SK-N-SH (cell line): Measurements from ENCODE around the gene ASPG. TPM values are rescaled to one million over a fixed set of nuclear protein-coding genes. Genes with fewer than 3 reads are reported as not detected.

ENCODE experiments used
- CTCF ChIA-PET: fragments of 300-600, 350-600 bp; formaldehyde crosslinking; extraction: SDS; loops from one replicate; lab custom pipeline; 2021; lab: Yijun Ruan, JAX
- POLR2A ChIA-PET: fragments of 350-600 bp; sonication (Branson Sonifier 250); formaldehyde crosslinking; extraction: SDS; loops from one replicate; lab custom pipeline; 2020; ENCODE audit warnings: antibody characterized with exemption, inconsistent platforms; lab: Yijun Ruan, JAX
- DNase-seq: peaks from one replicate; pipeline ENCODE4 v3.0.0; 2012
- H2AFZ ChIP-seq: fragments of 200-600 bp; sonication (generic); 2 replicates; pipeline ENCODE4 v1.8.1; 2016; ENCODE audit warnings: antibody characterized with exemption, mild to moderate bottlenecking, low read depth
- H3F3A ChIP-seq: fragments of 200-600 bp; sonication (generic); replicated peaks from 2 replicates; pipeline ENCODE3; 2016; ENCODE audit warnings: antibody characterized with exemption, mild to moderate bottlenecking; ENCODE audit not compliant: insufficient read depth
- H3K27ac ChIP-seq, 2 experiments: fragments of 200-500 bp in 1 of 2; fragments of 200-600 bp in 1 of 2; sonication (Bioruptor generic) in 1 of 2; sonication (generic), shearing (Covaris generic) in 1 of 2; 2 replicates each; pipeline versions ENCODE4 v1.5.1 to v1.6.1; 2014 to 2016; ENCODE audit warnings: low read depth in 2 of 2, inconsistent platforms in 1 of 2, low read length in 1 of 2, mild to moderate bottlenecking in 1 of 2, mixed read lengths in 1 of 2
- H3K27me3 ChIP-seq: fragments of 200-600 bp; sonication (generic), shearing (Covaris generic); 2 replicates; pipeline ENCODE4 v1.6.1; 2016; ENCODE audit warnings: mixed run types; ENCODE audit not compliant: insufficient read depth
- H3K36me3 ChIP-seq, 2 experiments: fragments of 200-500 bp in 1 of 2; fragments of 200-600 bp in 1 of 2; sonication (Bioruptor generic) in 1 of 2; sonication (generic) in 1 of 2; replicated peaks in 1 of 2; 2 replicates each; pipeline versions ENCODE3 to v1.5.1; 2014 to 2016; ENCODE audit warnings: low read length in 1 of 2, mild to moderate bottlenecking in 1 of 2; ENCODE audit not compliant: insufficient read depth in 2 of 2, control insufficient read depth in 1 of 2
- H3K4me1 ChIP-seq, 2 experiments: fragments of 200-500 bp in 1 of 2; fragments of 200-600 bp in 1 of 2; sonication (Bioruptor generic) in 1 of 2; sonication (generic), shearing (Covaris generic) in 1 of 2; 2 replicates each; pipeline versions ENCODE4 v1.5.1 to v1.6.1; 2014 to 2016; ENCODE audit warnings: low read depth in 1 of 2, low read length in 1 of 2, mixed run types in 1 of 2; ENCODE audit not compliant: insufficient read depth in 2 of 2, control insufficient read depth in 1 of 2
- H3K4me2 ChIP-seq: fragments of 200-600 bp; sonication (generic), shearing (Covaris generic); 2 replicates; pipeline ENCODE4 v1.6.1; 2017; ENCODE audit warnings: mixed run types
- H3K4me3 ChIP-seq, 2 experiments: fragments of 200-500 bp in 1 of 2; fragments of 200-600 bp in 1 of 2; sonication (Bioruptor generic) in 1 of 2; sonication (generic), shearing (Covaris generic) in 1 of 2; 2 replicates each; pipeline versions ENCODE4 v1.5.1 to v1.8.1; 2014 to 2016; ENCODE audit warnings: low read depth in 2 of 2, inconsistent platforms in 1 of 2, low read length in 1 of 2, mild to moderate bottlenecking in 1 of 2, mixed read lengths in 1 of 2, moderate library complexity in 1 of 2
- H3K79me2 ChIP-seq: fragments of 200-600 bp; sonication (generic); 2 replicates; pipeline ENCODE4 v1.8.1; 2017; ENCODE audit warnings: mild to moderate bottlenecking; ENCODE audit not compliant: insufficient read depth
- H3K9ac ChIP-seq: fragments of 200-600 bp; sonication (generic); 2 replicates; pipeline ENCODE4 v1.6.1; 2017; ENCODE audit warnings: mixed run types
- H3K9me2 ChIP-seq: fragments of 200-600 bp; sonication (generic); 2 replicates; pipeline ENCODE4 v1.6.1; 2017; ENCODE audit warnings: mixed run types
- H3K9me3 ChIP-seq: fragments of 200-600 bp; sonication (generic); 2 replicates; pipeline ENCODE4 v1.6.1; 2017; ENCODE audit warnings: mixed run types, mild to moderate bottlenecking, moderate library complexity
- H4K20me1 ChIP-seq: fragments of 200-600 bp; sonication (generic); 2 replicates; pipeline ENCODE4 v1.6.1; 2017; ENCODE audit warnings: mild to moderate bottlenecking, mixed run types; ENCODE audit not compliant: insufficient read depth
- CHD2 ChIP-seq: fragments of 150-350 bp; IDR thresholded peaks from 2 replicates; pipeline ENCODE4 v1.6.1; 2018; ENCODE audit warnings: low read length; ENCODE audit not compliant: partially characterized antibody
- ELF1 ChIP-seq: IDR thresholded peaks from 2 replicates; pipeline ENCODE4 v1.4.0; 2012
- EZH2phosphoT487 ChIP-seq: fragments of 200-600 bp; sonication (generic); IDR thresholded peaks from 2 replicates; pipeline ENCODE4 v1.6.1; 2017; ENCODE audit warnings: low read depth, mixed run types, mild to moderate bottlenecking, antibody characterized with exemption, moderate library complexity, borderline replicate concordance
- FOSL2 ChIP-seq: IDR thresholded peaks from 2 replicates; pipeline ENCODE4 v1.4.0; 2012; ENCODE audit warnings: low read depth, mild to moderate bottlenecking, moderate library complexity, borderline replicate concordance
- GABPA ChIP-seq: IDR thresholded peaks from 2 replicates; pipeline ENCODE4 v1.4.0; 2012; ENCODE audit warnings: low read depth, mild to moderate bottlenecking
- GATA2 ChIP-seq: sonication (generic); formaldehyde crosslinking; IDR thresholded peaks from 2 replicates; pipeline ENCODE4 v1.5.0; 2020; ENCODE audit warnings: mild to moderate bottlenecking, missing genetic modification reagents
- MEF2A ChIP-seq: IDR thresholded peaks from 2 replicates; pipeline ENCODE4 v1.4.0; 2012; ENCODE audit warnings: low read depth, borderline replicate concordance
- NFIC ChIP-seq: IDR thresholded peaks from 2 replicates; pipeline ENCODE4 v1.4.0; 2012; ENCODE audit warnings: borderline replicate concordance
- POLR2AphosphoS5 ChIP-seq: IDR thresholded peaks from 2 replicates; pipeline ENCODE4 v1.6.1; 2012; ENCODE audit warnings: low read depth, low read length
- RCOR1 ChIP-seq: fragments of 150-350 bp; IDR thresholded peaks from 2 replicates; pipeline ENCODE4 v1.6.1; 2017; ENCODE audit warnings: antibody characterized with exemption, low read length
- SIN3A ChIP-seq: IDR thresholded peaks from 2 replicates; pipeline ENCODE4 v1.6.1; 2012; ENCODE audit warnings: low read depth, mild to moderate bottlenecking, low read length, moderate library complexity, borderline replicate concordance
- SMC3 ChIP-seq: IDR thresholded peaks from 2 replicates; pipeline ENCODE4 v1.6.1; 2012; ENCODE audit warnings: low read depth, low read length, improper control_type of control experiment
- TAF1 ChIP-seq: IDR thresholded peaks from 2 replicates; pipeline ENCODE4 v1.6.1; 2012; ENCODE audit warnings: low read depth, mild to moderate bottlenecking, low read length, moderate library complexity, borderline replicate concordance
- TEAD4 ChIP-seq: IDR thresholded peaks from 2 replicates; pipeline ENCODE4 v1.4.0; 2012; ENCODE audit warnings: mild to moderate bottlenecking, borderline replicate concordance; ENCODE audit not compliant: insufficient read depth
- YY1 ChIP-seq: IDR thresholded peaks from 2 replicates; pipeline ENCODE4 v1.4.0; 2012; ENCODE audit warnings: low read depth, mild to moderate bottlenecking
- WGBS: methylation state at CpG from one replicate; pipeline ENCODE4 v1.1.6; 2017; ENCODE audit warnings: low lambda C conversion rate; 5-methylcytosine and 5-hydroxymethylcytosine counted together
- polyA plus RNA-seq, 3 experiments: library from polyadenylated mRNA; depleted of rRNA; stranded (reverse); fragments of >200 nt; gene quantifications; 2 replicates each; pipeline ENCODE4 v1.2.3, GENCODE V29; 2012
- TF ChIP-seq, protein P1 (sequence below): IDR thresholded peaks from 2 replicates; pipeline ENCODE4 v1.6.1; 2012; ENCODE audit warnings: mild to moderate bottlenecking, low read depth, low read length, moderate library complexity
- TF ChIP-seq, protein P2 (sequence below): IDR thresholded peaks from 2 replicates; pipeline ENCODE4 v1.4.0; 2012; ENCODE audit warnings: low read depth
- TF ChIP-seq, protein P3 (sequence below): IDR thresholded peaks from 2 replicates; pipeline ENCODE4; 2012
- TF ChIP-seq, protein P4 (sequence below): fragments of 150-350 bp; IDR thresholded peaks from 2 replicates; pipeline ENCODE4 v1.6.1; 2017; ENCODE audit warnings: antibody characterized with exemption, low read length, low read depth, borderline replicate concordance
- TF ChIP-seq, protein P5 (sequence below): IDR thresholded peaks from 2 replicates; pipeline ENCODE4 v1.4.0; 2012; ENCODE audit warnings: low read depth, borderline replicate concordance

ASPG gene
- polyA plus RNA-seq, 1 of the 3 experiments (the other 2 are of a cell fraction), result not detected

DNA sequence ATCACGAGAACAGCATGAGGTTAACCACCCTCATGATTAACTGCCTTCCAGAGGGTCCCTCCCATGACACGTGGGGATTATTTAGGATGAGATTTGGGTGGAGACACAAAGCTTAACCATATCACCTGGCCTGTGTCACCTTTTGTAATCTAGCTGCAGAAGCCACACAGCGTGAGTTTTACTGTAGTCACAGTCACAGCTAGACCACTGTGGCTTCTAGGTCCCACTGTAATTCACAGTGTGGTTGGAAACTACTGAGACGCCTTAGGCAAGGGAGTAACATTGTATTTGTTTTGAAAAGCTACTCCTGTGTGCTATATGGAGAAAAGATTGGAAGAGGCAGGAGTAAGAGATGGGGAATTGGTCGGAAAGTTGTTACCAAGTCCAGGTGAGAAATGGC, 46.3 kb upstream of the ASPG start:
- Histone ChIP-seq H3K27me3 (peaks cover 8% of the 10 kb centered on the region; the same call in 1 of the 2 replicates), H3K4me3 (no peak overlapping the region), H3K9ac (no peak overlapping the region), H3K27ac (no peak overlapping the region), H3K79me2 (no peaks in the 10 kb centered on the region), H3K4me2 (no peak overlapping the region), H2AFZ (no peak overlapping the region), H3K9me2 (no peaks in the 10 kb centered on the region), H3F3A (no peaks in the 10 kb centered on the region), H3K9me3 (no peaks in the 10 kb centered on the region), H3K4me1 (peaks cover 0 to 15% of the 10 kb centered on the region in 2 experiments; a peak in 1 of 4 replicates), H3K36me3 (no peaks in the 10 kb centered on the region), H4K20me1 (no peaks in the 10 kb centered on the region)
- POLR2A ChIA-PET, result no interaction called here
- WGBS, result 33% methylated on average over 5 of the region's 5 CpGs
- CTCF ChIA-PET, result interaction anchor here (1.3 kb wide), 1 partner anchor 38 kb away, joined by 3 read pairs; no protein-coding TSS in a partner anchor
- no peak for TF ChIP-seq SIN3A
- TF ChIP-seq RCOR1, result no peak
- TF ChIP-seq POLR2AphosphoS5, result no peak
- TF ChIP-seq, protein P1, sequence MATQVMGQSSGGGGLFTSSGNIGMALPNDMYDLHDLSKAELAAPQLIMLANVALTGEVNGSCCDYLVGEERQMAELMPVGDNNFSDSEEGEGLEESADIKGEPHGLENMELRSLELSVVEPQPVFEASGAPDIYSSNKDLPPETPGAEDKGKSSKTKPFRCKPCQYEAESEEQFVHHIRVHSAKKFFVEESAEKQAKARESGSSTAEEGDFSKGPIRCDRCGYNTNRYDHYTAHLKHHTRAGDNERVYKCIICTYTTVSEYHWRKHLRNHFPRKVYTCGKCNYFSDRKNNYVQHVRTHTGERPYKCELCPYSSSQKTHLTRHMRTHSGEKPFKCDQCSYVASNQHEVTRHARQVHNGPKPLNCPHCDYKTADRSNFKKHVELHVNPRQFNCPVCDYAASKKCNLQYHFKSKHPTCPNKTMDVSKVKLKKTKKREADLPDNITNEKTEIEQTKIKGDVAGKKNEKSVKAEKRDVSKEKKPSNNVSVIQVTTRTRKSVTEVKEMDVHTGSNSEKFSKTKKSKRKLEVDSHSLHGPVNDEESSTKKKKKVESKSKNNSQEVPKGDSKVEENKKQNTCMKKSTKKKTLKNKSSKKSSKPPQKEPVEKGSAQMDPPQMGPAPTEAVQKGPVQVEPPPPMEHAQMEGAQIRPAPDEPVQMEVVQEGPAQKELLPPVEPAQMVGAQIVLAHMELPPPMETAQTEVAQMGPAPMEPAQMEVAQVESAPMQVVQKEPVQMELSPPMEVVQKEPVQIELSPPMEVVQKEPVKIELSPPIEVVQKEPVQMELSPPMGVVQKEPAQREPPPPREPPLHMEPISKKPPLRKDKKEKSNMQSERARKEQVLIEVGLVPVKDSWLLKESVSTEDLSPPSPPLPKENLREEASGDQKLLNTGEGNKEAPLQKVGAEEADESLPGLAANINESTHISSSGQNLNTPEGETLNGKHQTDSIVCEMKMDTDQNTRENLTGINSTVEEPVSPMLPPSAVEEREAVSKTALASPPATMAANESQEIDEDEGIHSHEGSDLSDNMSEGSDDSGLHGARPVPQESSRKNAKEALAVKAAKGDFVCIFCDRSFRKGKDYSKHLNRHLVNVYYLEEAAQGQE, result no peak
- no peak for TF ChIP-seq GATA2
- TF ChIP-seq, protein P2, sequence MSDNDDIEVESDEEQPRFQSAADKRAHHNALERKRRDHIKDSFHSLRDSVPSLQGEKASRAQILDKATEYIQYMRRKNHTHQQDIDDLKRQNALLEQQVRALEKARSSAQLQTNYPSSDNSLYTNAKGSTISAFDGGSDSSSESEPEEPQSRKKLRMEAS, result no peak
- TF ChIP-seq NFIC, result no peak
- TF ChIP-seq ELF1, result no peak
- TF ChIP-seq FOSL2, result no peak
- TF ChIP-seq SMC3, result no peak
- TF ChIP-seq GABPA, result no peak
- no peak for TF ChIP-seq TAF1
- TF ChIP-seq CHD2, result no peak
- no peak for DNase-seq

DNA sequence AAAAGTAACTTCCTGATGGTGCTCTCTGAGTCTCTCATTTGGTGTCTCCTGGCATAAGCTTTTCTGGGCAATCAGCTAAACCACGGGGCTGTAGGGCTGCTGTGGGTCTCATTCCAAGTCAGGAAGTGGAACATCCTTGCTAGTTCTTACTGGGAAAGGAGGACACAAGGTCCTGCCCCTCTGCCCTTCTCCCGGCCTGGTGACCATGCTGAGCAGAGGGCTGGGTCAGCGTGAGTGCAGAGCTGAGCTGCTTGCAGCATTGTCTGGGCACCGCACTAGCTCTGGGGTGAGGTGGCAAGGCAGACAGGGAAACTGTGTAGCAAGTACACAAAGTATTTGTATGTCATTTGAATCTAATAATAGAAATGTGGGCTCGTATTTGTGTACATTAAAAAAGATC, 45.0 kb upstream of the ASPG start:
- H3K79me2 ChIP-seq, result no peaks in the 10 kb centered on the region
- no peak overlapping the region for H3K4me2 ChIP-seq
- no peak overlapping the region for H2AFZ ChIP-seq
- WGBS, result 33% methylated on average over 5 of the region's 5 CpGs
- H3K36me3 ChIP-seq, result no peaks in the 10 kb centered on the region
- H3K9ac ChIP-seq, result no peak overlapping the region
- H3K4me1 ChIP-seq, result peaks cover 0 to 11% of the 10 kb centered on the region in 2 experiments; a peak in 1 of 4 replicates
- no peaks in the 10 kb centered on the region for H3F3A ChIP-seq
- H3K4me3 ChIP-seq, result no peak overlapping the region
- DNase-seq, result no peak
- no peaks in the 10 kb centered on the region for H3K9me2 ChIP-seq
- no peak overlapping the region for H3K27ac ChIP-seq
- no peaks in the 10 kb centered on the region for H3K9me3 ChIP-seq
- peaks cover 8% of the 10 kb centered on the region; the same call in 1 of the 2 replicates for H3K27me3 ChIP-seq
- ChIA-PET CTCF (interaction anchor here (1.2 kb wide), 1 partner anchor 9 kb away, joined by 3 read pairs; no protein-coding TSS in a partner anchor), POLR2A (no interaction called here)
- H4K20me1 ChIP-seq, result no peaks in the 10 kb centered on the region
- no peak for TF ChIP-seq GABPA
- TF ChIP-seq, protein P3, sequence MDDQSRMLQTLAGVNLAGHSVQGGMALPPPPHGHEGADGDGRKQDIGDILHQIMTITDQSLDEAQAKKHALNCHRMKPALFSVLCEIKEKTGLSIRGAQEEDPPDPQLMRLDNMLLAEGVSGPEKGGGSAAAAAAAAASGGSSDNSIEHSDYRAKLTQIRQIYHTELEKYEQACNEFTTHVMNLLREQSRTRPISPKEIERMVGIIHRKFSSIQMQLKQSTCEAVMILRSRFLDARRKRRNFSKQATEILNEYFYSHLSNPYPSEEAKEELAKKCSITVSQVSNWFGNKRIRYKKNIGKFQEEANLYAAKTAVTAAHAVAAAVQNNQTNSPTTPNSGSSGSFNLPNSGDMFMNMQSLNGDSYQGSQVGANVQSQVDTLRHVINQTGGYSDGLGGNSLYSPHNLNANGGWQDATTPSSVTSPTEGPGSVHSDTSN, result no peak
- TF ChIP-seq EZH2phosphoT487, result no peak
- TF ChIP-seq SIN3A, result no peak
- TF ChIP-seq SMC3, result no peak
- TF ChIP-seq, protein P4, sequence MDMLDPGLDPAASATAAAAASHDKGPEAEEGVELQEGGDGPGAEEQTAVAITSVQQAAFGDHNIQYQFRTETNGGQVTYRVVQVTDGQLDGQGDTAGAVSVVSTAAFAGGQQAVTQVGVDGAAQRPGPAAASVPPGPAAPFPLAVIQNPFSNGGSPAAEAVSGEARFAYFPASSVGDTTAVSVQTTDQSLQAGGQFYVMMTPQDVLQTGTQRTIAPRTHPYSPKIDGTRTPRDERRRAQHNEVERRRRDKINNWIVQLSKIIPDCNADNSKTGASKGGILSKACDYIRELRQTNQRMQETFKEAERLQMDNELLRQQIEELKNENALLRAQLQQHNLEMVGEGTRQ, result no peak
- TF ChIP-seq MEF2A, result no peak
- no peak for TF ChIP-seq TEAD4
- TF ChIP-seq, protein P5, sequence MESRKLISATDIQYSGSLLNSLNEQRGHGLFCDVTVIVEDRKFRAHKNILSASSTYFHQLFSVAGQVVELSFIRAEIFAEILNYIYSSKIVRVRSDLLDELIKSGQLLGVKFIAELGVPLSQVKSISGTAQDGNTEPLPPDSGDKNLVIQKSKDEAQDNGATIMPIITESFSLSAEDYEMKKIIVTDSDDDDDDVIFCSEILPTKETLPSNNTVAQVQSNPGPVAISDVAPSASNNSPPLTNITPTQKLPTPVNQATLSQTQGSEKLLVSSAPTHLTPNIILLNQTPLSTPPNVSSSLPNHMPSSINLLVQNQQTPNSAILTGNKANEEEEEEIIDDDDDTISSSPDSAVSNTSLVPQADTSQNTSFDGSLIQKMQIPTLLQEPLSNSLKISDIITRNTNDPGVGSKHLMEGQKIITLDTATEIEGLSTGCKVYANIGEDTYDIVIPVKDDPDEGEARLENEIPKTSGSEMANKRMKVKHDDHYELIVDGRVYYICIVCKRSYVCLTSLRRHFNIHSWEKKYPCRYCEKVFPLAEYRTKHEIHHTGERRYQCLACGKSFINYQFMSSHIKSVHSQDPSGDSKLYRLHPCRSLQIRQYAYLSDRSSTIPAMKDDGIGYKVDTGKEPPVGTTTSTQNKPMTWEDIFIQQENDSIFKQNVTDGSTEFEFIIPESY, result no peak
- no peak for TF ChIP-seq YY1
